MG63 (cell line): ENCODE data around the gene TMEM169. TPM values are rescaled to one million over a fixed set of nuclear protein-coding genes. Genes with fewer than 3 reads are reported as not detected.

Source experiments
- DNase-seq: peaks from one replicate; pipeline ENCODE4 v3.0.0-alpha.2; 2020
- H3K27me3 ChIP-seq: fragments of 250-450 bp; sonication (Bioruptor Pico); 2 replicates; pipeline ENCODE4 v1.5.1; 2020; ENCODE audit warnings: mild to moderate bottlenecking, moderate library complexity
- H3K36me3 ChIP-seq: fragments of 250-450 bp; sonication (Bioruptor Pico); 2 replicates; pipeline ENCODE4 v1.5.1; 2020; ENCODE audit warnings: mild to moderate bottlenecking, moderate library complexity
- H3K4me3 ChIP-seq: fragments of 250-450 bp; sonication (Bioruptor Pico); 2 replicates; pipeline ENCODE4 v1.5.1; 2020; ENCODE audit warnings: mild to moderate bottlenecking, moderate library complexity
- H3K9me3 ChIP-seq: fragments of 250-450 bp; sonication (Bioruptor Pico); 2 replicates; pipeline ENCODE4 v1.5.1; 2020; ENCODE audit warnings: mild to moderate bottlenecking, moderate library complexity
- total RNA-seq: library from RNA; depleted of rRNA; stranded (reverse); fragments of >200 nt; shearing (Covaris generic); gene quantifications from 2 replicates; pipeline ENCODE4 v1.2.3, GENCODE V29; 2014; ENCODE audit warnings: low replicate concordance; rRNA removed

TMEM169 gene
- total RNA-seq: not detected in 2 replicates

GRCh38 chr2:216081487-216082116 lies at the start of gene TMEM169, which contains the start of gene PECR:
Gene TMEM169, plus strand, starts transcription at chr2:216081919. Its CDS starts 14,045 bp downstream, at chr2:216095964.
Gene PECR, minus strand, starts transcription at chr2:216081809. Its CDS starts 68 bp downstream, at chr2:216081741.
- peak within 1 kb of the TSS; percentile 62 for H3K4me3 ChIP-seq
- peak; percentile 71 for DNase-seq
- no peaks in the 10 kb centered on the region for H3K9me3 ChIP-seq
- H3K27me3 ChIP-seq: no peaks in the 10 kb centered on the region
- no peaks in the 10 kb centered on the region for H3K36me3 ChIP-seq

- no peaks in the 10 kb centered on the region for H3K27me3 ChIP-seq
- H3K9me3 ChIP-seq: no peaks in the 10 kb centered on the region
- no peak overlapping the region for H3K4me3 ChIP-seq
- H3K36me3 ChIP-seq: no peaks in the 10 kb centered on the region
- DNase-seq: no peak
Observed at GRCh38 chr2:216031960-216032689, 49.6 kb upstream of the TMEM169 start.

GRCh38 chr2:216033403-216033802 lies 48.3 kb upstream of the TMEM169 start:
- H3K27me3 ChIP-seq: no peaks in the 10 kb centered on the region
- no peak overlapping the region for H3K4me3 ChIP-seq
- no peaks in the 10 kb centered on the region for H3K9me3 ChIP-seq
- no peak for DNase-seq
- H3K36me3 ChIP-seq: no peaks in the 10 kb centered on the region

- H3K27me3 ChIP-seq: no peaks in the 10 kb centered on the region
- peak; percentile 43 for DNase-seq
- no peaks in the 10 kb centered on the region for H3K36me3 ChIP-seq
- no peak overlapping the region for H3K4me3 ChIP-seq
- no peaks in the 10 kb centered on the region for H3K9me3 ChIP-seq
Observed at GRCh38 chr2:216034065-216034464, 47.7 kb upstream of the TMEM169 start.

GRCh38 chr2:216039918-216040317 lies 41.8 kb upstream of the TMEM169 start:
- no peaks in the 10 kb centered on the region for H3K27me3 ChIP-seq
- no peaks in the 10 kb centered on the region for H3K9me3 ChIP-seq
- no peak overlapping the region for H3K4me3 ChIP-seq
- H3K36me3 ChIP-seq: no peaks in the 10 kb centered on the region
- DNase-seq: no peak

- Histone ChIP-seq H3K36me3 (no peaks in the 10 kb centered on the region), H3K4me3 (no peak overlapping the region), H3K27me3 (no peaks in the 10 kb centered on the region), H3K9me3 (no peaks in the 10 kb centered on the region)
- DNase-seq: no peak
Observed at GRCh38 chr2:216041438-216041837, 40.3 kb upstream of the TMEM169 start.

GRCh38 chr2:216043949-216044348 lies 37.8 kb upstream of the TMEM169 start:
- no peak for DNase-seq
- no peak overlapping the region for H3K4me3 ChIP-seq

GRCh38 chr2:216044883-216045486 lies 36.7 kb upstream of the TMEM169 start:
- H3K9me3 ChIP-seq: no peaks in the 10 kb centered on the region
- no peak for DNase-seq
- no peaks in the 10 kb centered on the region for H3K36me3 ChIP-seq
- H3K27me3 ChIP-seq: no peaks in the 10 kb centered on the region
- no peak overlapping the region for H3K4me3 ChIP-seq

More at GRCh38 chr2:216043949-216044348, 37.8 kb upstream of the TMEM169 start:
- Histone ChIP-seq H3K9me3 (no peaks in the 10 kb centered on the region), H3K36me3 (no peaks in the 10 kb centered on the region), H3K27me3 (no peaks in the 10 kb centered on the region)

- no peak for DNase-seq
- Histone ChIP-seq H3K36me3 (no peaks in the 10 kb centered on the region), H3K4me3 (no peak overlapping the region), H3K9me3 (no peaks in the 10 kb centered on the region), H3K27me3 (no peaks in the 10 kb centered on the region)
Observed at GRCh38 chr2:216047397-216047796, 34.3 kb upstream of the TMEM169 start.

GRCh38 chr2:216049452-216049851 lies 32.3 kb upstream of the TMEM169 start:
- no peaks in the 10 kb centered on the region for H3K36me3 ChIP-seq
- H3K9me3 ChIP-seq: no peaks in the 10 kb centered on the region
- DNase-seq: no peak
- H3K4me3 ChIP-seq: no peak overlapping the region
- no peaks in the 10 kb centered on the region for H3K27me3 ChIP-seq

- H3K4me3 ChIP-seq: no peak overlapping the region
- DNase-seq: no peak
- H3K9me3 ChIP-seq: no peaks in the 10 kb centered on the region
- H3K27me3 ChIP-seq: no peaks in the 10 kb centered on the region
- no peaks in the 10 kb centered on the region for H3K36me3 ChIP-seq
Observed at GRCh38 chr2:216051350-216051749, 30.4 kb upstream of the TMEM169 start.

GRCh38 chr2:216052420-216052819 lies 29.3 kb upstream of the TMEM169 start:
- H3K4me3 ChIP-seq: no peak overlapping the region
- no peaks in the 10 kb centered on the region for H3K27me3 ChIP-seq
- no peaks in the 10 kb centered on the region for H3K9me3 ChIP-seq
- DNase-seq: no peak
- H3K36me3 ChIP-seq: no peaks in the 10 kb centered on the region

GRCh38 chr2:216055680-216056079 lies 26.0 kb upstream of the TMEM169 start:
- no peak for DNase-seq
- Histone ChIP-seq H3K9me3 (no peaks in the 10 kb centered on the region), H3K36me3 (no peaks in the 10 kb centered on the region), H3K4me3 (no peak overlapping the region), H3K27me3 (no peaks in the 10 kb centered on the region)

- no peak for DNase-seq
- no peaks in the 10 kb centered on the region for H3K27me3 ChIP-seq
- H3K9me3 ChIP-seq: no peaks in the 10 kb centered on the region
- no peaks in the 10 kb centered on the region for H3K36me3 ChIP-seq
- no peak overlapping the region for H3K4me3 ChIP-seq
Observed at GRCh38 chr2:216056739-216057138, 25.0 kb upstream of the TMEM169 start.

- H3K4me3 ChIP-seq: no peak overlapping the region
- H3K36me3 ChIP-seq: no peaks in the 10 kb centered on the region
- DNase-seq: no peak
- no peaks in the 10 kb centered on the region for H3K9me3 ChIP-seq
- H3K27me3 ChIP-seq: no peaks in the 10 kb centered on the region
Observed at GRCh38 chr2:216057688-216058193, 24.0 kb upstream of the TMEM169 start.

GRCh38 chr2:216059233-216059834 lies 22.4 kb upstream of the TMEM169 start:
- Histone ChIP-seq H3K4me3 (no peak overlapping the region), H3K36me3 (no peaks in the 10 kb centered on the region), H3K27me3 (no peaks in the 10 kb centered on the region), H3K9me3 (no peaks in the 10 kb centered on the region)
- no peak for DNase-seq
